IPS DF 6.9 (cell line): ENCODE measurements around the gene FAM83D.

ENCODE experiments used
- DNase-seq: peaks from one replicate; pipeline ENCODE4 v3.0.0-alpha.2; 2013; ENCODE audit warnings: low read depth, low spot score
- H3K27ac ChIP-seq: one replicate; pipeline ENCODE4 v1.5.1; 2013; ENCODE audit warnings: low read length, control low read depth
- H3K27me3 ChIP-seq: 2 replicates; pipeline ENCODE4 v1.6.1; 2013; ENCODE audit warnings: mild to moderate bottlenecking, low read length; ENCODE audit not compliant: control insufficient read depth, insufficient read depth
- H3K36me3 ChIP-seq: 2 replicates; pipeline ENCODE4 v1.6.1; 2013; ENCODE audit warnings: low read length; ENCODE audit not compliant: control insufficient read depth, insufficient read depth
- H3K4me1 ChIP-seq: 2 replicates; pipeline ENCODE4 v1.6.1; 2013; ENCODE audit warnings: low read length; ENCODE audit not compliant: control insufficient read depth, insufficient read depth
- H3K4me3 ChIP-seq: 2 replicates; pipeline ENCODE4 v1.5.1; 2013; ENCODE audit warnings: mild to moderate bottlenecking, low read length
- H3K9me3 ChIP-seq: 2 replicates; pipeline ENCODE4 v1.6.1; 2013; ENCODE audit warnings: low read length, inconsistent platforms; ENCODE audit not compliant: control insufficient read depth, insufficient read depth
- WGBS: extraction: QIAGEN DNeasy Blood & Tissue Kit; methylation state at CpG from one replicate; pipeline ENCODE4 v1.1.7; 2013; ENCODE audit warnings: mixed read lengths, missing lambda C conversion rate; ENCODE audit not compliant: insufficient read length, insufficient coverage; 5-methylcytosine and 5-hydroxymethylcytosine counted together

FAM83D gene

GRCh38 chr20:38896009-38896594, 30.1 kb upstream of the FAM83D start:
- DNase-seq = no peak
- no peak overlapping the region for H3K4me3 ChIP-seq
- H3K9me3 ChIP-seq = no peaks in the 10 kb centered on the region
- no peak overlapping the region for H3K27ac ChIP-seq
- no peaks in the 10 kb centered on the region for H3K36me3 ChIP-seq
- H3K4me1 ChIP-seq = no peaks in the 10 kb centered on the region
- H3K27me3 ChIP-seq = no peaks in the 10 kb centered on the region

GRCh38 chr20:38897267-38897666, 28.9 kb upstream of the FAM83D start:
- WGBS = no CpG with 5 or more reads among the region's 4 CpGs
- no peak for DNase-seq
- H3K36me3 ChIP-seq = no peaks in the 10 kb centered on the region
- no peaks in the 10 kb centered on the region for H3K9me3 ChIP-seq
- no peak overlapping the region for H3K27ac ChIP-seq
- no peaks in the 10 kb centered on the region for H3K27me3 ChIP-seq
- no peak overlapping the region for H3K4me3 ChIP-seq
- H3K4me1 ChIP-seq = no peaks in the 10 kb centered on the region

DNA sequence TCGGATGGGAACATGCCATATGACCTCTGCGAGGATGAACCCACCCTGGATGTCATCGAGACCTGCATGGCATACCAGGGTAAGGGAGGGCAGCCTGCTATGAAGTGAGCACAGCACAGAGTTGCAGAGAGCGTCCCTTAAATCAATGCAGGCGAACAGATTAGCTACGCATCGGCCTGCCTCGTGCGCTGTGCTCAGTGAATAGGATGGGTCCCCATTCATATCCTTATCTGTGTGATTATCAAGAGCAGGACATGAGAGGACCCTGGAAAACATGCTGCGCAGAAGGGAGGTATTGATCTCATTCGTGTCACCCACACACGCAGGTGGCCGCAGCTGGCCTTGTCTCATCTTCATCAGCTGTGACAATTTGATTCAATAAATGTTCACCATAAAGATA, 25.6 kb upstream of the FAM83D start:
- H3K4me3 ChIP-seq = no peak overlapping the region
- no peaks in the 10 kb centered on the region for H3K27me3 ChIP-seq
- no peaks in the 10 kb centered on the region for H3K4me1 ChIP-seq
- no peak overlapping the region for H3K27ac ChIP-seq
- WGBS = no CpG with 5 or more reads among the region's 13 CpGs
- no peaks in the 10 kb centered on the region for H3K9me3 ChIP-seq
- H3K36me3 ChIP-seq = no peaks in the 10 kb centered on the region
- DNase-seq = no peak

GRCh38 chr20:38902601-38903000, 23.6 kb upstream of the FAM83D start:
- H3K4me1 ChIP-seq = no peaks in the 10 kb centered on the region
- no peaks in the 10 kb centered on the region for H3K27me3 ChIP-seq
- no peak overlapping the region for H3K4me3 ChIP-seq
- no peak overlapping the region for H3K27ac ChIP-seq
- whole genome bisulfite sequencing = no CpG with 5 or more reads among the region's 8 CpGs
- H3K36me3 ChIP-seq = no peaks in the 10 kb centered on the region
- DNase-seq = no peak
- no peaks in the 10 kb centered on the region for H3K9me3 ChIP-seq

- H3K27ac ChIP-seq = no peak overlapping the region
- H3K27me3 ChIP-seq = no peaks in the 10 kb centered on the region
- H3K9me3 ChIP-seq = no peaks in the 10 kb centered on the region
- no peaks in the 10 kb centered on the region for H3K4me1 ChIP-seq
- no peak for DNase-seq
- no CpG with 5 or more reads among the region's 5 CpGs for whole genome bisulfite sequencing
- no peaks in the 10 kb centered on the region for H3K36me3 ChIP-seq
- H3K4me3 ChIP-seq = no peak overlapping the region
Measured at GRCh38 chr20:38903335-38903734, 22.9 kb upstream of the FAM83D start.

DNA sequence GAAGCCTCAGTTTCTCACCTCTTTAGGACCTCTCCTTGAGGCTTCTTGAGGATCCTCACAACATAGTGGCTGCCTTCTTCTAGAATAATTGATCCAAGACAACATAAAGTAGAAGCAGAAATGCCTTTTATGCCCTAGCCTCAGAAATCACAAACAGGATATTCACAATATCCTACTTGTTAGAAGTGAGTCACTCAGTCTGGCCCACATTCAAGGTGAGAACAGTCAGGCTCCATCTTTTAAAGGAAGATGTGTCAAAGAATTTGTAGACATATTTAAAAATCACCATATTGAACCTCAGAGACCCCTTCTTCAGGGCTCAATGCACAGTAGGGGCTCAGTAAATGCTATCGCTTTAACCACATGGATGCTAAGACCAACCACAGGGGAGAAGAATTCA, 20.8 kb upstream of the FAM83D start:
- H3K36me3 ChIP-seq = no peaks in the 10 kb centered on the region
- H3K9me3 ChIP-seq = no peaks in the 10 kb centered on the region
- no CpG with 5 or more reads among the region's 1 CpG for WGBS
- no peak for DNase-seq
- H3K27me3 ChIP-seq = no peaks in the 10 kb centered on the region
- H3K27ac ChIP-seq = no peak overlapping the region
- H3K4me1 ChIP-seq = no peaks in the 10 kb centered on the region
- no peak overlapping the region for H3K4me3 ChIP-seq

GRCh38 chr20:38907918-38908677, 18.1 kb upstream of the FAM83D start:
- no peaks in the 10 kb centered on the region for H3K4me1 ChIP-seq
- no peak overlapping the region for H3K27ac ChIP-seq
- no peak overlapping the region for H3K4me3 ChIP-seq
- H3K36me3 ChIP-seq = no peaks in the 10 kb centered on the region
- no peaks in the 10 kb centered on the region for H3K27me3 ChIP-seq
- no CpG with 5 or more reads among the region's 13 CpGs for WGBS
- DNase-seq = no peak
- no peaks in the 10 kb centered on the region for H3K9me3 ChIP-seq

GRCh38 chr20:38915355-38915754, 10.9 kb upstream of the FAM83D start:
- H3K36me3 ChIP-seq = no peaks in the 10 kb centered on the region
- no peak for DNase-seq
- no peak overlapping the region for H3K27ac ChIP-seq
- no peaks in the 10 kb centered on the region for H3K9me3 ChIP-seq
- no CpG with 5 or more reads among the region's 7 CpGs for WGBS
- no peaks in the 10 kb centered on the region for H3K27me3 ChIP-seq
- H3K4me1 ChIP-seq = no peaks in the 10 kb centered on the region
- H3K4me3 ChIP-seq = no peak overlapping the region

- no peak for DNase-seq
- Histone ChIP-seq H3K27me3 (no peaks in the 10 kb centered on the region), H3K4me1 (no peaks in the 10 kb centered on the region), H3K4me3 (no peak overlapping the region), H3K27ac (no peak overlapping the region), H3K36me3 (no peaks in the 10 kb centered on the region), H3K9me3 (no peaks in the 10 kb centered on the region)
- WGBS = no CpG with 5 or more reads among the region's 4 CpGs
Measured at GRCh38 chr20:38917657-38918056, 8.6 kb upstream of the FAM83D start.

DNA sequence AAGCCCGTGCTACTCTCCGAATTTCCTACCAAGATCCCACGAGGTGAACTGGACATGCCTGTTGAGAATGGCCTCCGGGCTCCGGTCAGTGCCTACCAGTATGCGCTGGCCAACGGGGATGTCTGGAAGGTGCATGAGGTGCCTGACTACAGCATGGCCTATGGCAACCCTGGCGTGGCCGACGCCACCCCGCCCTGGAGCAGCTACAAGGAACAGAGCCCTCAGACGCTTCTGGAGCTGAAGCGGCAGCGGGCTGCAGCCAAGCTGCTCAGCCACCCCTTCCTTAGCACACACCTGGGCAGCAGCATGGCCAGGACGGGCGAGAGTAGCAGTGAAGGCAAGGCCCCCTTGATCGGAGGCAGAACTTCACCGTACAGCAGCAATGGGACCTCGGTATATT, 8.0 kb upstream of the FAM83D start:
- Histone ChIP-seq H3K4me3 (no peak overlapping the region), H3K9me3 (no peaks in the 10 kb centered on the region), H3K36me3 (no peaks in the 10 kb centered on the region), H3K27ac (no peak overlapping the region), H3K4me1 (no peaks in the 10 kb centered on the region), H3K27me3 (no peaks in the 10 kb centered on the region)
- DNase-seq = no peak
- WGBS = no CpG with 5 or more reads among the region's 19 CpGs

DNA sequence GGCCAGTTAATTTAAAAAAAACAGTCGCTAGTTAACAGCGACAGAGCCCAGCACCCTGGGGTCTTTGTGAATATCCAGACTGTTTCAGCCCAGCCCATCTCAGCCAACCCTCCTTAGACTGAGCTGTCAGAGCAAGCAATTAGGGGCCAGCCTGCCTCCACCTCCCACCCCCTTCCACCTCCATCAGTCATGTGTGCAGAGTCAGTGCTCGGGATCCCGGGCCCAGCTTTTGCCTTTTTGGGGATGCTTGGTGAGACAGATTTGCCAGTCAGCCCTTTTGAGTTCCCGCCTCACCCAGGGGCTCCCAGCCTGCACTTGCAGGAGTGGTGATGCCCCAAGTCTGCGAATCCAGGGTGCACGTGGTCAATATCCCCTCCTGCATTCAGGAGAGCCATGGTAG, 6.5 kb upstream of the FAM83D start:
- DNase-seq = no peak
- Histone ChIP-seq H3K4me3 (no peak overlapping the region), H3K36me3 (no peaks in the 10 kb centered on the region), H3K27me3 (no peaks in the 10 kb centered on the region), H3K9me3 (no peaks in the 10 kb centered on the region), H3K4me1 (no peaks in the 10 kb centered on the region), H3K27ac (no peak overlapping the region)
- no CpG with 5 or more reads among the region's 7 CpGs for WGBS
